ENCODE data around the gene CCDC148. TPM values are rescaled to one million over a fixed set of nuclear protein-coding genes. Genes with fewer than 3 reads are reported as not detected.

CCDC148 gene
- total and polyA plus RNA-seq, 4 donors = 0.02 to 0.42 (median 0.31) TPM

- TF ChIP-seq REST (IDR thresholded peaks at IDR 0.05) (no peak), MAX (IDR thresholded peaks at IDR 0.05) (no peak), CTCF (IDR thresholded peaks at IDR 0.05; ENCODE audit: low read depth, low read length, missing input control) (no peak), EGR1 (IDR thresholded peaks at IDR 0.05; ENCODE audit: low read depth in 2 of 2) (no peak), SP1 (IDR thresholded peaks at IDR 0.05) (no peak), GABPA (IDR thresholded peaks at IDR 0.05 in 1 of 2, conservative IDR thresholded peaks at IDR 0.05 in 1 of 2) (no peak)
Measured at GRCh38 chr2:158214431-158214830, 242.1 kb downstream of the CCDC148 start (continued).

GRCh38 chr2:158213773-158214172 lies 242.8 kb downstream of the CCDC148 start:
- H3K4me3 ChIP-seq (ENCODE audit: low read depth in 1 of 3, low read length in 3 of 3) = no peak overlapping the region
- no peak overlapping the region for H3K9ac ChIP-seq (ENCODE audit: low read depth in 1 of 2, low read length in 2 of 2)
- DNase-seq (ENCODE audit: low spot score) = no peak
- H3K9me3 ChIP-seq (ENCODE audit: control insufficient read depth in 4 of 4, low read length in 3 of 4) = no peaks in the 10 kb centered on the region
- H3K27ac ChIP-seq (ENCODE audit: low read depth in 1 of 2, low read length in 2 of 2) = no peak overlapping the region
- WGBS = 52% methylated on average over 2 of the region's 2 CpGs
- no peak for TF ChIP-seq MAX (IDR thresholded peaks at IDR 0.05)
- no peak for TF ChIP-seq NR2F2 (IDR thresholded peaks at IDR 0.05)
- TF ChIP-seq ATF3 (IDR thresholded peaks at IDR 0.05) = no peak
- TF ChIP-seq RXRA (IDR thresholded peaks at IDR 0.05) = no peak
- TF ChIP-seq TAF1 (conservative IDR thresholded peaks at IDR 0.05) = no peak
- no peak for TF ChIP-seq JUND (IDR thresholded peaks at IDR 0.05)
- H3K36me3 ChIP-seq (ENCODE audit: control insufficient read depth in 4 of 4, insufficient read depth in 3 of 4, low read depth in 1 of 4, low read length in 3 of 4) = no peaks in the 10 kb centered on the region
- H3K27me3 ChIP-seq (ENCODE audit: control insufficient read depth in 4 of 4, insufficient read depth in 4 of 4, low read length in 3 of 4) = no peaks in the 10 kb centered on the region
- H3K4me1 ChIP-seq (ENCODE audit: control insufficient read depth in 4 of 4, insufficient read depth in 4 of 4, low read length in 3 of 4) = no peaks in the 10 kb centered on the region

GRCh38 chr2:158212301-158212700 lies 244.3 kb downstream of the CCDC148 start:
- H3K27ac ChIP-seq (ENCODE audit: low read depth in 1 of 2, low read length in 2 of 2) = no peak overlapping the region
- DNase-seq (ENCODE audit: low spot score) = no peak
- WGBS = 85% methylated on average over 2 of the region's 2 CpGs
- no peaks in the 10 kb centered on the region for H3K27me3 ChIP-seq (ENCODE audit: control insufficient read depth in 4 of 4, insufficient read depth in 4 of 4, low read length in 3 of 4)
- no peak for TF ChIP-seq YY1 (IDR thresholded peaks at IDR 0.05)
- no peaks in the 10 kb centered on the region for H3K4me1 ChIP-seq (ENCODE audit: control insufficient read depth in 4 of 4, insufficient read depth in 4 of 4, low read length in 3 of 4)
- H3K4me3 ChIP-seq (ENCODE audit: low read depth in 1 of 3, low read length in 3 of 3) = no peak overlapping the region
- no peaks in the 10 kb centered on the region for H3K36me3 ChIP-seq (ENCODE audit: control insufficient read depth in 4 of 4, insufficient read depth in 3 of 4, low read depth in 1 of 4, low read length in 3 of 4)
- H3K9ac ChIP-seq (ENCODE audit: low read depth in 1 of 2, low read length in 2 of 2) = no peak overlapping the region
- no peaks in the 10 kb centered on the region for H3K9me3 ChIP-seq (ENCODE audit: control insufficient read depth in 4 of 4, low read length in 3 of 4)
